HEK293T (cell line): ENCODE results near the gene PCTP.

Experiments used
- CTCF ChIA-PET: fragments of 350-600 bp; formaldehyde crosslinking; extraction: SDS; loops from one replicate; lab custom pipeline; 2021; ENCODE audit warnings: antibody characterized with exemption, inconsistent platforms; lab: Yijun Ruan, JAX
- POLR2A ChIA-PET: fragments of 350-600 bp; formaldehyde crosslinking; extraction: SDS; loops from one replicate; lab custom pipeline; 2020; ENCODE audit warnings: antibody characterized with exemption, inconsistent platforms; lab: Yijun Ruan, JAX
- DNase-seq: peaks from one replicate; pipeline ENCODE4 v3.0.0; 2012; ENCODE audit warnings: mixed read lengths; ENCODE audit errors: extremely low spot score
- ARNT ChIP-seq: fragments of 450-650 bp; IDR thresholded peaks from 2 replicates; pipeline ENCODE4 v1.6.1; 2017; ENCODE audit warnings: mild to moderate bottlenecking
- BHLHE40 ChIP-seq: fragments of 450-650 bp; IDR thresholded peaks from 2 replicates; pipeline ENCODE4 v1.6.1; 2016; ENCODE audit warnings: mild to moderate bottlenecking, moderate library complexity, borderline replicate concordance
- CTBP1 ChIP-seq: fragments of 450-650 bp; IDR thresholded peaks from 2 replicates; pipeline ENCODE4 v1.6.1; 2016; ENCODE audit warnings: borderline replicate concordance
- ELF4 ChIP-seq: fragments of 450-650 bp; IDR thresholded peaks from 2 replicates; pipeline ENCODE4 v1.6.1; 2017; ENCODE audit warnings: antibody characterized with exemption
- FOXA1 ChIP-seq: fragments of 450-650 bp; IDR thresholded peaks from 2 replicates; pipeline ENCODE4 v1.6.1; 2016; ENCODE audit warnings: mild to moderate bottlenecking
- FOXK2 ChIP-seq: fragments of 450-650 bp; IDR thresholded peaks from 2 replicates; pipeline ENCODE4 v1.6.1; 2016; ENCODE audit warnings: mild to moderate bottlenecking
- FOXM1 ChIP-seq: fragments of 450-650 bp; IDR thresholded peaks from 2 replicates; pipeline ENCODE4 v1.6.1; 2017; ENCODE audit warnings: mild to moderate bottlenecking, borderline replicate concordance
- HDGF ChIP-seq: fragments of 450-650 bp; IDR thresholded peaks from 2 replicates; pipeline ENCODE4 v1.6.1; 2017; ENCODE audit warnings: antibody characterized with exemption, borderline replicate concordance
- L3MBTL2 ChIP-seq: fragments of 450-650 bp; conservative IDR thresholded peaks from 2 replicates; pipeline ENCODE4 v1.6.1; 2016; ENCODE audit warnings: mild to moderate bottlenecking
- LEF1 ChIP-seq: fragments of 450-650 bp; IDR thresholded peaks from 2 replicates; pipeline ENCODE4 v1.6.1; 2017; ENCODE audit warnings: mild to moderate bottlenecking, borderline replicate concordance
- NFRKB ChIP-seq: fragments of 450-650 bp; IDR thresholded peaks from 2 replicates; pipeline ENCODE4 v1.6.1; 2016; ENCODE audit warnings: mild to moderate bottlenecking, moderate library complexity
- PKNOX1 ChIP-seq: fragments of 450-650 bp; IDR thresholded peaks from 2 replicates; pipeline ENCODE4 v1.6.1; 2016
- SP1 ChIP-seq: fragments of 450-650 bp; IDR thresholded peaks from 2 replicates; pipeline ENCODE4 v1.6.1; 2017
- SUZ12 ChIP-seq: fragments of 450-650 bp; IDR thresholded peaks from 2 replicates; pipeline ENCODE4 v1.6.1; 2016; ENCODE audit warnings: mild to moderate bottlenecking
- TARDBP ChIP-seq: fragments of 450-650 bp; IDR thresholded peaks from 2 replicates; pipeline ENCODE4 v1.6.1; 2016
- ZNF384 ChIP-seq: fragments of 450-650 bp; IDR thresholded peaks from 2 replicates; pipeline ENCODE4 v1.6.1; 2016

Gene PCTP

DNA sequence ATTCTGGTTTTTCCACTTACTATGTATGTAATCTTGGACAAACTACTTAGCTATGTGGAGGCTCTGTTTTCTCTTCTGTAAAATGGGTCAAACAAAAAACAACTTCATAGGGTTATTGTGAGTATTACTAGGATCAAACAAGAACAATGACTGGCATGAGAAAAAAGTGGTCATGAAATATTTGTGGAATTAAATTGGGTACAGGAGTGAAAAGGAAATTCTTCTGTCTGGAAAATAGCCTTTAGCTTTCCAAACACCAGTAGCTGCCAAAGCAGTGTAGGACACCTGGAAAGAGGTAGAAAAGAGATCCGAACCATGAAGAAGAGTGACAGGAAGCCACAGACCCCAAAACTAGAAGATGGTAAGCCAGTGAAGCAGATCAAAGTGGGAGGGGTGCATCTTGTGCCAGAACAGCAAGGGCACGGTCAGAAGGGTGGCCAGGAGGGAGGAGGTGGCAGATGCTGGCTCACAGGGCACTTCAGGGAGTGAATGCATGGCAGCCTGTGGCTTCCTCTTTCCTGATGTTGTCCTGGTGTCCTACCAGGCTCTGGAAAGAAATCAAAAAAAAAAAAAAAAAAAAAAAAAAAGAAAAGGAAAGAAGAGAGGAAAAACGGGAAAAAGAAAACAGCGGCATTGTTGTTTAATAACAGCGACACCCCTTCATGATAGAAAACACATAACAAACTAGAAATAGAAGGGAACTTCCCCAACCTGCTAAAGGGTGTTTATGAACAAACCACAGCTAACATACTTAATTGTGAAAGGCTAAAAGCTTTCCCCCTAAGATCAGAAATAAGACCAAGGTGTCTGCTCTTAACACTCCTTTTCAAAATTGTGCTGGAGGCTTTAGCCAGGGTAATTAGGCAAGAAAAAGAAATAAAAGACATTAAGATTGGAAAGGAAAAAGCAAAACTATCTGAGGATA is 67.9 kb downstream of the PCTP start:
- TF ChIP-seq LEF1: no peak
- no peak for TF ChIP-seq ZNF384
- TF ChIP-seq L3MBTL2: no peak
- TF ChIP-seq FOXM1: no peak
- CTCF ChIA-PET: no interaction called here
- POLR2A ChIA-PET: no interaction called here

GRCh38 chr17:55820675-55821074 is 69.8 kb downstream of the PCTP start:
- POLR2A ChIA-PET: no interaction called here
- no peak for DNase-seq
- CTCF ChIA-PET: no interaction called here
- TF ChIP-seq SP1 (no peak), PKNOX1 (no peak), TARDBP (no peak), FOXK2 (no peak)

More for the DNA sequence above, 67.9 kb downstream of the PCTP start:
- no peak for DNase-seq

DNA sequence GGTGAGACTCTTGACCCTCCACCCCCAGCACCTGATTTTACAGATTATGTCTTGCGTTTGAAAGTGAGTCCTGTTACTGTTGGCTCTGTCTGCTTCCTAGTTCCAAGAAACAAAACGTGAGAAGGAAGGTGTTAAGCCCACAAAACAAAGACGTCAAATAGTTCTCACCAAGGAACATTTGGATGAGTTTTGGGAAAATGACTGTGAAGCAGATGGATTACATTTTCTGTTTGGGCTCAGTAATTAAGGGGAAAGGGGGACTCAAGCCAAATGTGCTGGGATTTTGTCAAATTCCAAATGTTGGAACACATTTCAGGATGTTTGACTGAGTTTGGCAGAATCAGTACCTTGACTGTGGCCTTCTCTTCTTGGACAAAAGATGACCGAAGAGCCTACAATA is 71.2 kb downstream of the PCTP start:
- CTCF ChIA-PET: no interaction called here
- no peak for DNase-seq
- no peak for TF ChIP-seq ZNF384
- POLR2A ChIA-PET: no interaction called here

- ChIA-PET CTCF (interaction anchor here (0.8 kb wide), 1 partner anchor 40 kb away, joined by 3 read pairs; no protein-coding TSS in a partner anchor), POLR2A (no interaction called here)
- DNase-seq: no peak
- no peak for TF ChIP-seq SUZ12
- TF ChIP-seq FOXM1: no peak
- TF ChIP-seq TARDBP: no peak
- TF ChIP-seq ELF4: no peak
- TF ChIP-seq ZNF384: no peak
- TF ChIP-seq ARNT: no peak
- no peak for TF ChIP-seq NFRKB
- TF ChIP-seq HDGF: no peak
- no peak for TF ChIP-seq L3MBTL2
- TF ChIP-seq PKNOX1: no peak
- TF ChIP-seq FOXK2: no peak
- TF ChIP-seq BHLHE40: no peak
- no peak for TF ChIP-seq FOXA1
- TF ChIP-seq SP1: no peak
- TF ChIP-seq LEF1: no peak
- TF ChIP-seq CTBP1: no peak
Observed at GRCh38 chr17:55825213-55825612, 74.4 kb downstream of the PCTP start.
